Lung (tissue), 12 donors: ENCODE measurements around the gene KCNJ10. TPM values are rescaled to one million over a fixed set of nuclear protein-coding genes. Genes with fewer than 3 reads are reported as not detected.

Source experiments
- ATAC-seq: fragments of 200-7000 bp; cut with Tn5 transposase; one replicate; pipeline ENCODE4 v1.9.1; 2020; ENCODE audit warnings: moderate number of reproducible peaks; ENCODE audit not compliant: insufficient read depth, low FRiP score
- DNase-seq, 3 donors: peaks; one replicate each; pipeline ENCODE4 v3.0.0-alpha.2; 2013 to 2017
- H3K27ac ChIP-seq, 2 donors: one replicate each; pipeline ENCODE4 v1.5.1; 2013; ENCODE audit warnings: mild to moderate bottlenecking in 2 of 2, moderate library complexity in 2 of 2, control low read depth in 1 of 2, inconsistent platforms in 1 of 2, low read depth in 1 of 2, low read length in 1 of 2
- H3K27me3 ChIP-seq, 3 donors: one replicate each; pipeline ENCODE4 v1.5.1; 2013; ENCODE audit warnings: low read length in 2 of 3; ENCODE audit not compliant: control insufficient read depth in 3 of 3, insufficient read depth in 3 of 3
- H3K36me3 ChIP-seq, 4 donors: one replicate each; pipeline ENCODE4 v1.5.1; 2013; ENCODE audit warnings: low read length in 4 of 4, mild to moderate bottlenecking in 1 of 4, moderate library complexity in 1 of 4; ENCODE audit not compliant: control insufficient read depth in 4 of 4, insufficient read depth in 4 of 4
- H3K4me1 ChIP-seq, 5 donors: one replicate each; pipeline ENCODE4 v1.5.1; 2013; ENCODE audit warnings: low read length in 5 of 5, mild to moderate bottlenecking in 2 of 5, moderate library complexity in 1 of 5; ENCODE audit not compliant: control insufficient read depth in 5 of 5, insufficient read depth in 5 of 5
- H3K4me3 ChIP-seq: one replicate; pipeline ENCODE4 v1.5.1; 2013; ENCODE audit warnings: mild to moderate bottlenecking, control low read depth, moderate library complexity
- H3K9ac ChIP-seq, 2 donors: one replicate each; pipeline ENCODE4 v1.5.1; 2013; ENCODE audit warnings: low read length in 2 of 2, control low read depth in 1 of 2; ENCODE audit not compliant: insufficient read depth in 1 of 2
- H3K9me3 ChIP-seq, 4 donors: one replicate each; pipeline ENCODE4 v1.5.1; 2013; ENCODE audit warnings: low read length in 3 of 4, mild to moderate bottlenecking in 1 of 4, moderate library complexity in 1 of 4; ENCODE audit not compliant: control insufficient read depth in 4 of 4, insufficient read depth in 3 of 4
- CTCF ChIP-seq: IDR thresholded peaks from 2 replicates; pipeline ENCODE4 v1.5.1; 2012; ENCODE audit warnings: mild to moderate bottlenecking; ENCODE audit errors: control extremely low read depth, extremely low read depth
- WGBS, 2 donors: extraction: QIAGEN DNeasy Blood & Tissue Kit; methylation state at CpG; one replicate each; pipeline ENCODE4 v1.1.7; 2013; 5-methylcytosine and 5-hydroxymethylcytosine counted together
- polyA plus RNA-seq, 2 donors: library from polyadenylated mRNA; stranded (reverse); fragments of 200-250 nt; gene quantifications; one replicate each; pipeline ENCODE4 v1.2.1, GENCODE V29; 2013
- total RNA-seq, 2 donors: library from RNA; depleted of rRNA in 1 of 2; stranded (reverse); fragments of >200 nt in 1 of 2; gene quantifications; one replicate each; pipeline ENCODE4 v1.2.1, GENCODE V29; 2014 to 2021
- donor health status: control.
- donor health status: control.
- donor health status: Bipolar disorder and iron deficiency.
- donor health status: healthy.
- donor health status: DM: yes; HTN: yes; CAD: no.

The KCNJ10 gene
- total and polyA plus RNA-seq, 4 donors: 0.02 to 0.37 (median 0.10) TPM

- ATAC-seq: no peak
- no peaks in the 10 kb centered on the region for H3K36me3 ChIP-seq
Measured at GRCh38 chr1:159951016-159951415, 118.9 kb downstream of the KCNJ10 start.

GRCh38 chr1:159949981-159950381 lies 120.0 kb downstream of the KCNJ10 start:
- Histone ChIP-seq H3K4me1 (peaks cover 0 to 10% (median 0%) of the 10 kb centered on the region in 5 donors), H3K27me3 (no peaks in the 10 kb centered on the region), H3K4me3 (no peak overlapping the region), H3K36me3 (no peaks in the 10 kb centered on the region), H3K27ac (no peak overlapping the region), H3K9ac (no peak overlapping the region), H3K9me3 (no peaks in the 10 kb centered on the region)
- WGBS, 2 donors: 86 to 88% methylated on average over 4 of the region's 4 CpGs
- no peak for ATAC-seq
- TF ChIP-seq CTCF: no peak
- no peak for DNase-seq

More at GRCh38 chr1:159951016-159951415, 118.9 kb downstream of the KCNJ10 start:
- 66 to 72% methylated on average over 2 of the region's 2 CpGs for WGBS, 2 donors
- no peaks in the 10 kb centered on the region for H3K27me3 ChIP-seq
- TF ChIP-seq CTCF: no peak
- no peak overlapping the region for H3K4me3 ChIP-seq
- no peak overlapping the region for H3K9ac ChIP-seq
- no peak for DNase-seq
- H3K27ac ChIP-seq: no peak overlapping the region
- no peaks in the 10 kb centered on the region for H3K9me3 ChIP-seq
- peaks cover 0 to 2% (median 0%) of the 10 kb centered on the region in 5 donors for H3K4me1 ChIP-seq

- no peak for ATAC-seq
- no peak overlapping the region for H3K9ac ChIP-seq
- DNase-seq: no peak
Measured at GRCh38 chr1:159949123-159949522, 120.8 kb downstream of the KCNJ10 start.

More at GRCh38 chr1:159949123-159949522, 120.8 kb downstream of the KCNJ10 start:
- Histone ChIP-seq H3K9me3 (no peaks in the 10 kb centered on the region), H3K4me3 (no peak overlapping the region), H3K36me3 (no peaks in the 10 kb centered on the region), H3K27me3 (no peaks in the 10 kb centered on the region), H3K4me1 (peaks cover 0 to 18% (median 3%) of the 10 kb centered on the region in 5 donors), H3K27ac (no peak overlapping the region)
- no peak for TF ChIP-seq CTCF
- 66 to 78% methylated on average over 6 of the region's 6 CpGs for WGBS, 2 donors

Other genes starting within 250 kb of the KCNJ10 start
- gene SLAMF8, start 243.3 kb downstream of the KCNJ10 start, total RNA-seq: 10 to 100 TPM in 1 of 2 donors, 1 to 10 TPM in 1; 5.2 to 40.7 TPM
- 10 to 100 TPM; 16.1 to 67.0 TPM for gene SLAMF8, start 243.3 kb downstream of the KCNJ10 start, polyA plus RNA-seq
- gene VSIG8, start 207.5 kb downstream of the KCNJ10 start, total RNA-seq: under 1 TPM; 0.23 to 0.46 TPM
- under 1 TPM; 0.13 to 0.22 TPM for gene VSIG8, start 207.5 kb downstream of the KCNJ10 start, polyA plus RNA-seq
- 10 to 100 TPM; 13.6 to 29.5 TPM for gene CFAP45, start 170.0 kb downstream of the KCNJ10 start, total RNA-seq
- gene CFAP45, start 170.0 kb downstream of the KCNJ10 start, polyA plus RNA-seq: 10 to 100 TPM in 1 of 2 donors, 1 to 10 TPM in 1; 9.4 to 12.5 TPM
- 100 to 1,000 TPM; 483 to 738 TPM for gene TAGLN2, start 144.7 kb downstream of the KCNJ10 start, total RNA-seq
- 100 to 1,000 TPM; 760 to 788 TPM for gene TAGLN2, start 144.7 kb downstream of the KCNJ10 start, polyA plus RNA-seq
- gene IGSF9, start 124.5 kb downstream of the KCNJ10 start, total RNA-seq: 1 to 10 TPM; 1.8 to 4.9 TPM
- 1 to 10 TPM; 1.4 to 2.2 TPM for gene IGSF9, start 124.5 kb downstream of the KCNJ10 start, polyA plus RNA-seq
- gene SLAMF9, start 115.9 kb downstream of the KCNJ10 start, total RNA-seq: under 1 TPM; 0.43 to 0.74 TPM
- under 1 TPM; 0.37 to 0.38 TPM for gene SLAMF9, start 115.9 kb downstream of the KCNJ10 start, polyA plus RNA-seq
- gene PIGM, start 38.2 kb downstream of the KCNJ10 start, total RNA-seq: 1 to 10 TPM; 7.5 to 9.1 TPM
- 1 to 10 TPM; 3.7 to 3.9 TPM for gene PIGM, start 38.2 kb downstream of the KCNJ10 start, polyA plus RNA-seq
- gene KCNJ9, start 11.4 kb upstream of the KCNJ10 start, total RNA-seq: not detected
- not detected for gene KCNJ9, start 11.4 kb upstream of the KCNJ10 start, polyA plus RNA-seq
- gene IGSF8, start 28.5 kb upstream of the KCNJ10 start, total RNA-seq: 10 to 100 TPM; 23.5 to 39.5 TPM
- 10 to 100 TPM; 25.8 to 27.7 TPM for gene IGSF8, start 28.5 kb upstream of the KCNJ10 start, polyA plus RNA-seq
- 1 to 10 TPM; 4.8 to 7.9 TPM for gene ATP1A2, start 45.6 kb upstream of the KCNJ10 start, total RNA-seq
- 1 to 10 TPM; 1.1 to 1.5 TPM for gene ATP1A2, start 45.6 kb upstream of the KCNJ10 start, polyA plus RNA-seq
- under 1 TPM in 1 of 2 donors, not detected in 1; 0.06 TPM for gene ATP1A4, start 81.4 kb upstream of the KCNJ10 start, total RNA-seq
- gene ATP1A4, start 81.4 kb upstream of the KCNJ10 start, polyA plus RNA-seq: under 1 TPM; 0.08 to 0.09 TPM
- gene CASQ1, start 120.4 kb upstream of the KCNJ10 start, total RNA-seq: under 1 TPM; 0.25 to 0.37 TPM
- under 1 TPM; 0.08 to 0.26 TPM for gene CASQ1, start 120.4 kb upstream of the KCNJ10 start, polyA plus RNA-seq
- 100 to 1,000 TPM in 1 of 2 donors, 10 to 100 TPM in 1; 76.0 to 133 TPM for gene PEA15, start 135.2 kb upstream of the KCNJ10 start, total RNA-seq
- gene PEA15, start 135.2 kb upstream of the KCNJ10 start, polyA plus RNA-seq: 100 to 1,000 TPM; 139 to 261 TPM
- 100 to 1,000 TPM; 104 to 207 TPM for gene DCAF8, start 192.4 kb upstream of the KCNJ10 start, total RNA-seq
- 10 to 100 TPM; 64.0 to 72.4 TPM for gene DCAF8, start 192.4 kb upstream of the KCNJ10 start, polyA plus RNA-seq
- 10 to 100 TPM; 55.9 to 60.7 TPM for gene PEX19, start 215.0 kb upstream of the KCNJ10 start, total RNA-seq
- gene PEX19, start 215.0 kb upstream of the KCNJ10 start, polyA plus RNA-seq: 10 to 100 TPM; 13.1 to 33.0 TPM